ENCODE measurements around the gene LRP1.

Gene LRP1

GRCh38 chr12:57160040-57160439, 31.8 kb downstream of the LRP1 start:
- H3K4me3 ChIP-seq (ENCODE audit: low read depth, low read length): no peak overlapping the region
- TF ChIP-seq CTCF (IDR thresholded peaks at IDR 0.05; ENCODE audit: low read depth, low read length): no peak

- TF ChIP-seq CTCF (IDR thresholded peaks at IDR 0.05; ENCODE audit: low read depth, low read length): no peak
- H3K4me3 ChIP-seq (ENCODE audit: low read depth, low read length): no peak overlapping the region
These were observed 32.5 kb downstream of the LRP1 start for GRCh38 chr12:57160741-57161140.

GRCh38 chr12:57161491-57161890, 33.2 kb downstream of the LRP1 start:
- no peak for TF ChIP-seq CTCF (IDR thresholded peaks at IDR 0.05; ENCODE audit: low read depth, low read length)
- H3K4me3 ChIP-seq (ENCODE audit: low read depth, low read length): no peak overlapping the region

- TF ChIP-seq CTCF (IDR thresholded peaks at IDR 0.05; ENCODE audit: low read depth, low read length): no peak
These were observed 34.4 kb downstream of the LRP1 start for GRCh38 chr12:57162553-57163125.

GRCh38 chr12:57164454-57164853, 36.2 kb downstream of the LRP1 start:
- H3K4me3 ChIP-seq (ENCODE audit: low read depth, low read length): no peak overlapping the region
- TF ChIP-seq CTCF (IDR thresholded peaks at IDR 0.05; ENCODE audit: low read depth, low read length): no peak

More at GRCh38 chr12:57162553-57163125, 34.4 kb downstream of the LRP1 start:
- no peak overlapping the region for H3K4me3 ChIP-seq (ENCODE audit: low read depth, low read length)

- H3K4me3 ChIP-seq (ENCODE audit: low read depth, low read length): no peak overlapping the region
- TF ChIP-seq CTCF (IDR thresholded peaks at IDR 0.05; ENCODE audit: low read depth, low read length): no peak
These were observed 36.8 kb downstream of the LRP1 start for GRCh38 chr12:57164966-57165625.

GRCh38 chr12:57165741-57166140, 37.5 kb downstream of the LRP1 start:
- no peak for TF ChIP-seq CTCF (IDR thresholded peaks at IDR 0.05; ENCODE audit: low read depth, low read length)
- H3K4me3 ChIP-seq (ENCODE audit: low read depth, low read length): no peak overlapping the region
